ENCODE measurements around the gene CPB2.

CPB2 gene

DNA sequence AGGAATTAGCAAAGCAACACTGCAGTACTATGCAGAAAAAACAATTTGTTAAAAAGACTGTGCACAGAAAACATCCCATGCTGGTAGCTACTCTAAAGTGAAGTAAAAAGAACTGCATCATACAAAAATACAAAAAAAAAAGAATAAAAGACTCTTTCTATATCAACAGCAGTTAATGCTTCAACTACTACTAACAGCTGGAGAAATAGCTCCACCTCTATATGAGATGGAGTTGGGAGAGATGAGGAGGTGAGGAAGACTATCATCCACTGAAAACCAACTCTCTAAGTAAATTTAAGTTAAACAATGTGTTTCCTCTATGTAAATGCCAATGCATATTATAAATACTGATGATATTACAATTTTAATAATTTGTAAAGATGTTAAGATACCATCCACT lies 54.1 kb downstream of the CPB2 start:
- H3K4me3 ChIP-seq (ENCODE audit: control insufficient read depth, low read depth, low read length), result peak overlapping the region; percentile 95
- TF ChIP-seq, protein P1, sequence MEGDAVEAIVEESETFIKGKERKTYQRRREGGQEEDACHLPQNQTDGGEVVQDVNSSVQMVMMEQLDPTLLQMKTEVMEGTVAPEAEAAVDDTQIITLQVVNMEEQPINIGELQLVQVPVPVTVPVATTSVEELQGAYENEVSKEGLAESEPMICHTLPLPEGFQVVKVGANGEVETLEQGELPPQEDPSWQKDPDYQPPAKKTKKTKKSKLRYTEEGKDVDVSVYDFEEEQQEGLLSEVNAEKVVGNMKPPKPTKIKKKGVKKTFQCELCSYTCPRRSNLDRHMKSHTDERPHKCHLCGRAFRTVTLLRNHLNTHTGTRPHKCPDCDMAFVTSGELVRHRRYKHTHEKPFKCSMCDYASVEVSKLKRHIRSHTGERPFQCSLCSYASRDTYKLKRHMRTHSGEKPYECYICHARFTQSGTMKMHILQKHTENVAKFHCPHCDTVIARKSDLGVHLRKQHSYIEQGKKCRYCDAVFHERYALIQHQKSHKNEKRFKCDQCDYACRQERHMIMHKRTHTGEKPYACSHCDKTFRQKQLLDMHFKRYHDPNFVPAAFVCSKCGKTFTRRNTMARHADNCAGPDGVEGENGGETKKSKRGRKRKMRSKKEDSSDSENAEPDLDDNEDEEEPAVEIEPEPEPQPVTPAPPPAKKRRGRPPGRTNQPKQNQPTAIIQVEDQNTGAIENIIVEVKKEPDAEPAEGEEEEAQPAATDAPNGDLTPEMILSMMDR (conservative IDR thresholded peaks at IDR 0.05; ENCODE audit: control insufficient read depth, insufficient read depth, low read depth, low read length), result no peak
- no peak for DNase-seq (ENCODE audit: low read depth)

DNA sequence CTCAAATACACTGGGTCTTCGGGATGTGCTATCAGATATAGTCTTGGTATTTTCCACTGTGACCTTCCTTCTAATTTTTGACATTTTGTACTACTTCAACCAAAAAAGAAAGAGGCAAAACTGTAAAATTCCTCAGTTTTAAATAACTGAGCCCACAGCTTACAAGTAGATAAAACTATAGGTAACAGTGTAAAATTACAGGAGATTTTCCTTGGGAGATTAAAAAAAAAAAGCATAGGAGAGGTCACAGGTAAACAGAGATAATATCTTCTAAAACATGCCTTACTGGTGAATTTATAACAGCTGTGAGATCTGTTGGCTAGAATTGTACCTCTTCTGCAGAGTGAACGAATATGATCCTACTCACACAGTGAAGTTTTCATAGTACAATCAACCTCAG lies 59.4 kb downstream of the CPB2 start:
- TF ChIP-seq, protein P1 (conservative IDR thresholded peaks at IDR 0.05; ENCODE audit: control insufficient read depth, insufficient read depth, low read depth, low read length), result no peak
- H3K4me3 ChIP-seq (ENCODE audit: control insufficient read depth, low read depth, low read length), result no peak overlapping the region

DNA sequence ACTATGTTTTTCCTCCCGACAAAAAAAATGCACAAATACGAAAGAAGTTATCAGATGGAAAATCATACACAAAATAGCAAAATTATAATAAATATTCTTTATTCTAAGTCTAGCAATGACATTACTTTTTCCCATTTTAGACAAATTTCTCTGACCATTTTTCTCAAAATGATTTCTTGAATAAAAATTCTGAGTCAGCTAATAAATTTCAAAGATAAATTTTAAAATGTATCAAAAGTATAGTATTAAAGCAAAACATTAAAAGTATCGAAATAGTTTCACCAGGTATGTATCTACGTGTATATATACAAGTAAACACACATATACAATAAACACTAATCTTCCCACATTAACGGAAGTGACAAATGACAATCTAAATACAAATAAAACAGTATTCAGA lies 61.2 kb downstream of the CPB2 start:
- DNase-seq (ENCODE audit: low read depth), result no peak
- H3K4me3 ChIP-seq (ENCODE audit: control insufficient read depth, low read depth, low read length), result no peak overlapping the region
- TF ChIP-seq, protein P1 (conservative IDR thresholded peaks at IDR 0.05; ENCODE audit: control insufficient read depth, insufficient read depth, low read depth, low read length), result no peak

More for the DNA sequence above, 59.4 kb downstream of the CPB2 start:
- DNase-seq (ENCODE audit: low read depth), result no peak

DNA sequence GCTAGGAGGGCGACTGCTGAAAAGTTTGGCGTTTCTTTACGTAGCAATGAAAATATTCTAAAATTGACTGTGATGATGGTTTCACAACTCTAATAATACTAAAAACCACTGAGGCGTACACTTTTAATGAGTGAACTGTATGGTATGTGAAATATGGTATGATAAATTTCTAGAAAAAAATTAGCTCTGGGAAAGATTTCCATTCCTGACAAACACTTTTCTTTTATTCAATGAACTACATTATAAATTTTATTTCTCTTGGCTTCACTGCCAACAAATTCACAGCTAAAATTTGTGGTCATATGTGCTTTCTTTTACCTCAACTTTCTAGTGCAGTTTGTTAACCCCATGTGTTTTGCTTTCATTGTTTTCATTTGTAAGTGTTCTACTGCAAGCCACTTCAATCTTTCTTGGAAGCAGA lies 63.4 kb downstream of the CPB2 start:
- no peak overlapping the region for H3K4me3 ChIP-seq (ENCODE audit: control insufficient read depth, low read depth, low read length)
- TF ChIP-seq, protein P1 (conservative IDR thresholded peaks at IDR 0.05; ENCODE audit: control insufficient read depth, insufficient read depth, low read depth, low read length), result no peak
- DNase-seq (ENCODE audit: low read depth), result peak; percentile 20

DNA sequence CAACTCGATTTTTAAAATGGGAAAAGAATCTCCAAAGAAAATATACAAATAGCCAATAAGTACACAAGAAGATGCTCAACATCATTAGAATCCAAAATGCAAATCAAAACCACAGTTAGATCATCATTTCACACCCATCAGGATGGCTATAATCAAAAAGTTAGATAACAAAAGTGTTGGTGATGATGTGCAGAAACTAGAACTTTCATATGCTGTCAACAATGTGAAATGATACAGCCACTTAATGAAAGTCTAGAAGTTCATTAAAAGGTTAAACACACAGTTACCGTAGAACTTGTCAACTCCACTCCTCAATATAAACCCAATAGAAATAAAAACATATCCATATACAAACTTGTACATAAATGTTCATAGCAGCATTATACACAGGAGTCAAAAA lies 64.1 kb downstream of the CPB2 start:
- no peak for DNase-seq (ENCODE audit: low read depth)
- TF ChIP-seq, protein P1 (conservative IDR thresholded peaks at IDR 0.05; ENCODE audit: control insufficient read depth, insufficient read depth, low read depth, low read length), result no peak
- no peak overlapping the region for H3K4me3 ChIP-seq (ENCODE audit: control insufficient read depth, low read depth, low read length)

DNA sequence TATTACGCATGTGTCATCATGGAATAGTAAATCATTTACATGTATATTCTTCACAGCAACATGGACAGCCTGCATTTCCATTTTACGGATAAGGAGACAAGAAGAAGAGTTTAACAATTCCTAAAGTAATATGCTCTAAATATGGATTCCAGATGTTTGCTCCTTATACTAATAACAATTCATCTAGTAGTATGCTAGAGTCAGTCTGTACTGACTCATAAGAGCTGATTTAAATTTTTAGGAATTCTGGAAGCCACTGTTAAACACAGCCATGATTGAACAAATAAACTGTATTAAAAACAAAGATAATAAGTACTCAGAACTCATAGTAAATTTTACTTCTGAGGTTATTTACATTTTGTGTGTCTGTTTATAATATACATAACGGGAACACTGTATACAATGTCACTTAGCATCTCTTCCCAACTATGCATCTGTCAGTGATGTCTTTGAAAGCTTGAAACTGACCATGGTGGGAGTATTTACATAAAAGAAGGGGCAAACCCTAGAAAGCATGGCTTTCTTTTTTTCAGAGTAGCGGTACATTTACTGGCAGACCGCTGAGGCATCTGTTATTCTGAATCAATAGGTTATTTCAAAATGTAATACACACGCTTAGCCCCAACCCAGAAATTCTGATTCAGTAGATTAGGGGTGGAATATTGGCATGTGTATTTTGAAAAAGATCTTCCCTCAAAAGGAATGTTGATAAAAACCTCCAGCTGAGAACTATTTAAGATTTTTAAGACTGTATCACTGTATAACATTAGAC lies 65.2 kb downstream of the CPB2 start:
- DNase-seq (ENCODE audit: low read depth), result peak; percentile 49
- TF ChIP-seq, protein P1 (conservative IDR thresholded peaks at IDR 0.05; ENCODE audit: control insufficient read depth, insufficient read depth, low read depth, low read length), result no peak
- H3K4me3 ChIP-seq (ENCODE audit: control insufficient read depth, low read depth, low read length), result no peak overlapping the region

Data from fibroblast of mammary gland (primary cell).